Heart left ventricle (tissue), 16 donors: ENCODE data around the gene ASB1. TPM values are rescaled to one million over a fixed set of nuclear protein-coding genes. Genes with fewer than 3 reads are reported as not detected.
"Not testable (repeated sequence)": the region's sequence is repeated elsewhere in the genome, so short reads cannot be mapped to it uniquely, and the experiment has no call there.

Experiments used
- ATAC-seq, 4 donors: fragments of 200-7000 bp; cut with Tn5 transposase; one replicate each; pipeline ENCODE4 v1.9.1; 2020 to 2022; ENCODE audit warnings: moderate library complexity in 4 of 4, mild to moderate bottlenecking in 3 of 4, moderate number of reproducible peaks in 1 of 4
- DNase-seq, 5 donors: peaks; one replicate each; pipeline ENCODE4 v3.0.0-alpha.2; 2020
- H3K27ac ChIP-seq, 12 donors: fragments of 200-600 bp; sonication (generic) in 4 of 12; one replicate each; pipeline versions ENCODE4 v1.5.0 to v1.8.0; 2016 to 2022; ENCODE audit warnings: mild to moderate bottlenecking in 2 of 12
- H3K27me3 ChIP-seq, 9 donors: fragments of 200-600 bp; sonication (generic) in 2 of 9; one replicate each; pipeline versions ENCODE4 v1.5.1 to v1.8.0; 2016 to 2022; ENCODE audit warnings: mild to moderate bottlenecking in 3 of 9
- H3K36me3 ChIP-seq, 9 donors: fragments of 200-600 bp; sonication (generic) in 2 of 9; one replicate each; pipeline versions ENCODE4 v1.5.0 to v1.8.0; 2018 to 2022; ENCODE audit warnings: mild to moderate bottlenecking in 2 of 9
- H3K4me1 ChIP-seq, 12 donors: fragments of 200-600 bp; sonication (generic) in 4 of 12; one replicate each; pipeline versions ENCODE4 v1.5.0 to v1.8.0; 2016 to 2022; ENCODE audit warnings: mild to moderate bottlenecking in 3 of 12
- H3K4me3 ChIP-seq, 12 donors: fragments of 200-600 bp; sonication (generic) in 4 of 12; one replicate each; pipeline versions ENCODE4 v1.5.0 to v1.8.0; 2017 to 2022; ENCODE audit warnings: mild to moderate bottlenecking in 9 of 12, moderate library complexity in 4 of 12
- H3K9me3 ChIP-seq, 12 donors: fragments of 200-600 bp; sonication (generic) in 4 of 12; one replicate each; pipeline versions ENCODE4 v1.5.0 to v1.8.0; 2016 to 2022; ENCODE audit warnings: mild to moderate bottlenecking in 1 of 12
- POLR2A ChIP-seq, 2 donors: fragments of 450-650 bp; IDR thresholded peaks; one replicate each; pipeline ENCODE4 v1.6.1; 2017; ENCODE audit warnings: antibody characterized with exemption in 2 of 2, mild to moderate bottlenecking in 2 of 2, moderate library complexity in 2 of 2
- WGBS, 4 donors: extraction: QIAGEN DNeasy Blood & Tissue Kit in 2 of 4; methylation state at CpG; one replicate each; pipeline versions ENCODE4 v1.1.5 to v1.1.7; 2013 to 2018; 5-methylcytosine and 5-hydroxymethylcytosine counted together
- intact Hi-C, 10 donors: fragments of 100-400 bp; cut with DNase I; formaldehyde crosslinking; loops; one replicate each; pipeline versions ENCODE4 v1.11.1 to v1.14.2; 2022
- polyA plus RNA-seq, 2 donors: library from polyadenylated mRNA; stranded (reverse); fragments of 200-250 nt; gene quantifications; one replicate each; pipeline ENCODE4 v1.2.3, GENCODE V29; 2013
- total RNA-seq, 9 donors: library from RNA; depleted of rRNA in 2 of 9; stranded (reverse); fragments of >200 nt in 2 of 9; fragmentation: NEBNext Ultra II Directional in 3 of 9; extraction: Animal tissue kit (Norgen Biotek cat#: 25700) in 3 of 9; gene quantifications; one replicate each; pipeline versions ENCODE4 v1.1.0 to v1.2.4, GENCODE V29; 2016 to 2023
- TF ChIP-seq, protein P1 (sequence below), 12 donors: fragments of 200-600 bp; sonication (generic) in 4 of 12; IDR thresholded peaks; one replicate each; pipeline versions ENCODE4 v1.5.0 to v1.8.0; 2018 to 2022; ENCODE audit warnings: antibody characterized with exemption in 12 of 12, mild to moderate bottlenecking in 5 of 12
- donor health status: ischemic (EF 13 %, LVEDD 7.1; RV severe dilation, severe dysfunction).
- donor health status: healthy with polysubstance abuse.
- donor health status: DM: no; HTN: yes; CAD: no.
- donor health status: DM: no; HTN: no; CAD: no.
- donor health status: ischemic (EF 25% LVEDD 6.9; RV normal size, moderate dysfunction).
- donor health status: ischemic (EF 25% LVEDD 5.7; RV mildly dilated, moderate dysfunction).
- donor health status: healthy.
- donor health status: DM: yes; HTN: yes; CAD: no.
- donor health status: ischemic (EF 35%, LVEDD 5.7; RV mildly dilated, moderate dysfunction).
- donor health status: nonischemic (EF 11% LVEDD 7.7; RV severe dilation, severe dysfunction).
- donor health status: DM: yes; HTN: yes; CAD: no.
- donor health status: PGD.
- donor health status: ischemic (EF 29% LVEDD 5.4; RV normal size, mild dysfunction).
- donor health status: nonischemic (EF 23%, LVEDD 6.1; RV moderate dilation, normal function).

The ASB1 gene
- total and polyA plus RNA-seq, 11 donors, result 31.8 to 57.5 (median 46.7) TPM

DNA sequence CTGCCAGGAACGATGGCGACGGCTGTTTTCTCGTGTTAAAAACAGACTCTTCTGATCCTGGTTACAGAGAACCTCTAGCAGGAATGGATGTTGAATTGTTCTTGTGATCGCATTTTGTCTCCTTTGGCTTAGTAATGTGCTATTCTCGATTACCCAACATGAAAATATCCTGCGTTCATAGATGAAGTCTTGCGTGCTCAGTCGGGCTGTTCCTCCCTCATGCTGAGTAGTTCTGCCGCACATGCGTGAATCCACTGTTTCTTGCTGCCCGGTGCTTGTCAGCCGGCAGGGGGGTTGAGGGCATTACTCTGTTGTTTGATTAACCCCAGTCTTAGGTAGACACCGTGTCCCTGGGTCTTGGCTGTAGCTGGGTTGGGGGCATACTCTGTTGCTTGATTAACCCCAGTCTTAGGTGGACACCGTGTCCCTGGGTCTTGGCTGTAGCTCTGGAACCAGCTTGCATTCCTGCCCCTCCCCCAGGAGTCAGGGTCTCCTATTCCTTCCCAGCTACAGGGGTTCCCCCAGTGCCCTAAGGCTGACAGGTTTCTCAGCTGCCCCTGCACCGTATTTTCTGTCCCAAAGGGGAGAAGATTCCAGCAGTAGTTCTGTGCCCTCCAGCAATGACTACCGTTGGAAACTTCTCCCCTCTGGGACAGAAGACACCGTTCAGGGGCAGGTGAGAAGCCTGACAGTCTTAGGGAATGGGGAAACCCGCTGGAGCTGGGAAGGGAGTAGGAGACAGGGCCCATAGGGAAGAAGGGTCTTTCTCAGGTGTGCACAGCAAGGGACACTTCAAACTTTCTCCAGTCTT lies 22.1 kb upstream of the ASB1 start:
- H3K4me3 ChIP-seq, result no peak overlapping the region
- H3K27ac ChIP-seq, result no peak overlapping the region
- no peaks in the 10 kb centered on the region for H3K9me3 ChIP-seq
- no peak for DNase-seq
- H3K4me1 ChIP-seq, result no peaks in the 10 kb centered on the region
- TF ChIP-seq, protein P1, sequence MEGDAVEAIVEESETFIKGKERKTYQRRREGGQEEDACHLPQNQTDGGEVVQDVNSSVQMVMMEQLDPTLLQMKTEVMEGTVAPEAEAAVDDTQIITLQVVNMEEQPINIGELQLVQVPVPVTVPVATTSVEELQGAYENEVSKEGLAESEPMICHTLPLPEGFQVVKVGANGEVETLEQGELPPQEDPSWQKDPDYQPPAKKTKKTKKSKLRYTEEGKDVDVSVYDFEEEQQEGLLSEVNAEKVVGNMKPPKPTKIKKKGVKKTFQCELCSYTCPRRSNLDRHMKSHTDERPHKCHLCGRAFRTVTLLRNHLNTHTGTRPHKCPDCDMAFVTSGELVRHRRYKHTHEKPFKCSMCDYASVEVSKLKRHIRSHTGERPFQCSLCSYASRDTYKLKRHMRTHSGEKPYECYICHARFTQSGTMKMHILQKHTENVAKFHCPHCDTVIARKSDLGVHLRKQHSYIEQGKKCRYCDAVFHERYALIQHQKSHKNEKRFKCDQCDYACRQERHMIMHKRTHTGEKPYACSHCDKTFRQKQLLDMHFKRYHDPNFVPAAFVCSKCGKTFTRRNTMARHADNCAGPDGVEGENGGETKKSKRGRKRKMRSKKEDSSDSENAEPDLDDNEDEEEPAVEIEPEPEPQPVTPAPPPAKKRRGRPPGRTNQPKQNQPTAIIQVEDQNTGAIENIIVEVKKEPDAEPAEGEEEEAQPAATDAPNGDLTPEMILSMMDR (IDR thresholded peaks at IDR 0.05), result no peak
- TF ChIP-seq POLR2A (IDR thresholded peaks at IDR 0.05), result no peak
- intact Hi-C loops, result no loop called here
- H3K36me3 ChIP-seq, result peaks cover 0 to 27% (median 15%) of the 10 kb centered on the region in 9 donors
- no peaks in the 10 kb centered on the region for H3K27me3 ChIP-seq
- WGBS, 4 donors, result 87 to 95% (median 92%) methylated on average over 18 to 19 of the region's 19 CpGs
- ATAC-seq, result no peak

DNA sequence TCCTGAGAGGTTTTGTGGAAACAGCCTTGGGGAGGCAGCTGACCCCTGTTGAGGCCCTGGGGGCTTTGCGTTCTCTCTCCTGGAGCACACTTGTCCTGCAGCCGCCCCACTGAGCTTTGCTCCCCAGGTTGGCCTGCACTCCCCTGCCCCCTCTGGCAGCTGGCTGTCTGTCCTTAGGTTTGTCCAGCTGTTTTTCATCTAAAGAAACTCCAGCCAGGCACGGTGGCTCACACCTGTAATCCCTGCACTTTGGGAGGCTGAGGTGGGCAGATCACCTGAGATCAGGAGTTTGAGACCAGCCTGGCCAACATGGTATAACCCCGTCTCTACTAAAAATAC lies 21.5 kb upstream of the ASB1 start:
- H3K4me1 ChIP-seq, H3K9me3 ChIP-seq, H3K4me3 ChIP-seq, ATAC-seq, DNase-seq, intact Hi-C loops, H3K27ac ChIP-seq, H3K27me3 ChIP-seq: not testable (repeated sequence)
- peaks cover 0 to 21% (median 12%) of the 10 kb centered on the region in 9 donors for H3K36me3 ChIP-seq
- 93 to 98% (median 96%) methylated on average over 4 of the region's 4 CpGs for WGBS, 4 donors

DNA sequence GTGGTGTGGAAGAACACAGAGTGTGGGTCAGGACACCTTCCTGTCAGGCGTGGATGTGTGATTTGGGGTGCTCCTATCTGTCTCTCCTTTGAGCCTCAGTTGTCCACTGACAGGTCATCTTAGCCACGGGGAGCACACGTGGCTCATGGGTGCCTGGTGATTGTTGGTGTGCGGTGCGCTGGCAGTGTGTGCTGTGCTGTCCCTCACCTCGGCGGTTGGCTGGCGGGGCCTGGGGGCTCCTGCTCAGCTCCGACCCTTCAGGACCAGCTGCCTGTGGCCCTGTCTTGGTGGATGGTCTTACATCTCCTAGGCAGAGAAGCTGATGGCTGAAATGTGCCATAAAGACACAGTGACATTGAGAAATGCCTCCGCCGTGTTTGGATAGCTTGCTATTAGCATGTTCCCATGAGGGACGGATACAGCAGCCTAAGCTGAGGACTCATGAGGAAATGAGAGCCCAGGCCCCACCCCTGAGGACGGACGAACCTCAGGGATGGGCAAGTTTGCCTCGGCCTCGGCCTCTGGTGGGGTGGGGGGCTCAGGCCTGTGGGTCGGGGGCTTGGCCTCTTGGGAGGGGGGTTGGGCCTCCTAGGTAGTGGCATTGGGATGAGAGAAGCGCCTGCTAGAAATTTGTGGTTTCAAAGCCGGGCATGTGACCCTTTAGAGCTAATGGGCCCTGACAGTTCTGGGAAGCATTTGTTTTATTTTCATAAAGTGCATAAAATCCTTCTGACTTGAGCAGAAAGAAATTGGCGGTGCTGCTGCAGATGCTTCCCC lies 20.3 kb upstream of the ASB1 start:
- intact Hi-C loops, result no loop called here
- H3K9me3 ChIP-seq, result no peaks in the 10 kb centered on the region
- ATAC-seq (no peak), DNase-seq (no peak)
- H3K36me3 ChIP-seq, result peaks cover 0 to 13% (median 6%) of the 10 kb centered on the region in 9 donors
- TF ChIP-seq, protein P1 (IDR thresholded peaks at IDR 0.05), result no peak
- no peak for TF ChIP-seq POLR2A (IDR thresholded peaks at IDR 0.05)
- 88 to 96% (median 90%) methylated on average over 12 to 20 of the region's 20 CpGs for WGBS, 4 donors
- H3K27ac ChIP-seq, result no peak overlapping the region
- H3K4me3 ChIP-seq, result no peak overlapping the region
- H3K4me1 ChIP-seq, result no peaks in the 10 kb centered on the region
- no peaks in the 10 kb centered on the region for H3K27me3 ChIP-seq

DNA sequence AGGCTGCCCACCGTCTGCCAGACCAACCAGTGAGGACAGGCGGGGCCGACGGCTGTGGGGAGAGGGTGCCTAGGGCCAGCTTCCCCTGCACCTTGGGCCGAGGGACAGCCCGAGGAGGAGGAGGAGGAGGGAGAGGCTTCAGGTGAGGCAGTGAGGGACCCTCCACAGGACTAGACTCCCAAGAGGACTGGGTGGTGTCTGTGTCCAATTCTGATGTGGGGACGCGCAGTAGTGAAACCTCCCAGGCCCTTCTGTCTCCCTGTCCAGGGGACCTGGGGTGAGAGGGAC lies 19.8 kb upstream of the ASB1 start:
- TF ChIP-seq, protein P1 (IDR thresholded peaks at IDR 0.05), result no peak
- TF ChIP-seq POLR2A (IDR thresholded peaks at IDR 0.05), result no peak

More for the DNA sequence above, 19.8 kb upstream of the ASB1 start:
- Histone ChIP-seq H3K4me3 (no peak overlapping the region), H3K27ac (no peak overlapping the region), H3K27me3 (no peaks in the 10 kb centered on the region), H3K4me1 (no peaks in the 10 kb centered on the region), H3K36me3 (peaks cover 0 to 9% (median under 1%) of the 10 kb centered on the region in 9 donors), H3K9me3 (no peaks in the 10 kb centered on the region)
- intact Hi-C loops, result no loop called here
- ATAC-seq (no peak), DNase-seq (no peak)
- 81 to 92% (median 84%) methylated on average over 8 of the region's 8 CpGs for WGBS, 4 donors
